HEK293 (cell line): ENCODE data around the gene MCM5.
A peak's percentile ranks its signal among the peaks of the same experiment; 100 is the strongest.

Experiments used
- CTCF ChIA-PET: fragments of 350-600 bp; formaldehyde crosslinking; extraction: SDS; loops from one replicate; lab custom pipeline; 2021; ENCODE audit warnings: antibody characterized with exemption; lab: Yijun Ruan, JAX
- POLR2A ChIA-PET: fragments of 300-600 bp; formaldehyde crosslinking; extraction: SDS; loops from one replicate; lab custom pipeline; 2020; ENCODE audit warnings: antibody characterized with exemption, inconsistent platforms; lab: Yijun Ruan, JAX
- H3K27ac ChIP-seq: fragments of 200-500 bp; sonication (Bioruptor generic); 2 replicates; pipeline ENCODE4 v1.5.1; 2014; ENCODE audit warnings: low read depth, low read length, control low read depth, inconsistent platforms; ENCODE audit errors: extremely low read depth
- H3K36me3 ChIP-seq, 2 experiments: fragments of 200-500 bp in 1 of 2; sonication (Bioruptor generic) in 1 of 2; 1 replicate in 1 of 2; 2 replicates in 1 of 2; pipeline ENCODE4 v1.5.1; 2014 to 2017; ENCODE audit warnings: inconsistent platforms in 2 of 2, low read length in 2 of 2; ENCODE audit not compliant: control insufficient read depth in 2 of 2, insufficient read depth in 1 of 2
- H3K4me1 ChIP-seq: fragments of 200-500 bp; sonication (Bioruptor generic); 2 replicates; pipeline ENCODE4 v1.5.1; 2014; ENCODE audit warnings: mild to moderate bottlenecking, low read length, inconsistent platforms; ENCODE audit not compliant: control insufficient read depth, insufficient read depth
- H3K4me3 ChIP-seq: 2 replicates; pipeline ENCODE4 v1.5.1; 2011; ENCODE audit warnings: low read depth, mild to moderate bottlenecking, control low read depth, low read length, moderate library complexity
- H3K9me3 ChIP-seq: fragments of 200-500 bp; sonication (Bioruptor generic); 2 replicates; pipeline ENCODE4 v1.5.1; 2014; ENCODE audit warnings: low read depth, low read length, inconsistent platforms; ENCODE audit not compliant: control insufficient read depth, insufficient read depth
- KLF7 ChIP-seq: fragments of 450-650 bp; formaldehyde crosslinking; IDR thresholded peaks from 2 replicates; pipeline ENCODE4 v1.5.1; 2016; ENCODE audit warnings: missing biosample characterization, missing genetic modification characterization, borderline replicate concordance
- PRDM6 ChIP-seq: fragments of 450-650 bp; formaldehyde crosslinking; IDR thresholded peaks from 2 replicates; pipeline ENCODE4 v1.5.1; 2017; ENCODE audit warnings: missing biosample characterization, missing genetic modification characterization
- SCRT2 ChIP-seq: fragments of 450-650 bp; formaldehyde crosslinking; IDR thresholded peaks from 2 replicates; pipeline ENCODE4 v1.5.1; 2016; ENCODE audit warnings: missing biosample characterization, missing genetic modification characterization
- YY2 ChIP-seq: fragments of 450-650 bp; formaldehyde crosslinking; IDR thresholded peaks from 2 replicates; pipeline ENCODE4 v1.5.1; 2016; ENCODE audit warnings: missing biosample characterization, missing genetic modification characterization
- ZNF114 ChIP-seq: fragments of 450-650 bp; formaldehyde crosslinking; IDR thresholded peaks from 2 replicates; pipeline ENCODE4 v1.5.0; 2017; ENCODE audit warnings: missing biosample characterization, missing genetic modification characterization
- ZNF175 ChIP-seq: fragments of 450-650 bp; formaldehyde crosslinking; IDR thresholded peaks from 2 replicates; pipeline ENCODE4 v1.5.1; 2016; ENCODE audit warnings: missing biosample characterization, missing genetic modification characterization
- ZNF221 ChIP-seq: fragments of 450-650 bp; formaldehyde crosslinking; IDR thresholded peaks from 2 replicates; pipeline ENCODE4 v1.5.1; 2017; ENCODE audit warnings: missing biosample characterization, missing genetic modification characterization, borderline replicate concordance
- ZNF223 ChIP-seq: fragments of 450-650 bp; formaldehyde crosslinking; IDR thresholded peaks from 2 replicates; pipeline ENCODE4 v1.5.1; 2016; ENCODE audit warnings: missing biosample characterization, missing genetic modification characterization
- ZNF37A ChIP-seq: fragments of 450-650 bp; IDR thresholded peaks from 2 replicates; pipeline ENCODE4 v1.5.1; 2018; ENCODE audit warnings: missing biosample characterization, missing genetic modification characterization
- ZNF48 ChIP-seq: fragments of 450-650 bp; formaldehyde crosslinking; IDR thresholded peaks from 2 replicates; pipeline ENCODE4 v1.5.1; 2016; ENCODE audit warnings: missing biosample characterization, missing genetic modification characterization
- ZNF530 ChIP-seq: fragments of 450-650 bp; formaldehyde crosslinking; IDR thresholded peaks from 2 replicates; pipeline ENCODE4 v1.5.1; 2016; ENCODE audit warnings: low read depth, missing biosample characterization, missing genetic modification characterization
- ZNF558 ChIP-seq: fragments of 450-650 bp; formaldehyde crosslinking; IDR thresholded peaks from 2 replicates; pipeline ENCODE4 v1.5.1; 2016; ENCODE audit warnings: missing biosample characterization, missing genetic modification characterization
- ZNF585B ChIP-seq: fragments of 450-650 bp; formaldehyde crosslinking; IDR thresholded peaks from 2 replicates; pipeline ENCODE4 v1.5.1; 2016; ENCODE audit warnings: missing biosample characterization, missing genetic modification characterization
- ZNF629 ChIP-seq: fragments of 450-650 bp; formaldehyde crosslinking; IDR thresholded peaks from 2 replicates; pipeline ENCODE4 v1.5.1; 2017; ENCODE audit warnings: missing biosample characterization, missing genetic modification characterization
- ZNF660 ChIP-seq: fragments of 450-650 bp; IDR thresholded peaks from 2 replicates; pipeline ENCODE4 v1.5.1; 2018; ENCODE audit warnings: missing biosample characterization, mild to moderate bottlenecking, missing genetic modification characterization
- ZNF768 ChIP-seq: fragments of 450-650 bp; formaldehyde crosslinking; IDR thresholded peaks from 2 replicates; pipeline ENCODE4 v1.5.1; 2018; ENCODE audit warnings: missing biosample characterization, mild to moderate bottlenecking, missing genetic modification characterization
- ZNF792 ChIP-seq: fragments of 450-650 bp; formaldehyde crosslinking; IDR thresholded peaks from 2 replicates; pipeline ENCODE4 v1.5.1; 2016; ENCODE audit warnings: missing biosample characterization, missing genetic modification characterization
- ZNF830 ChIP-seq: fragments of 450-650 bp; IDR thresholded peaks from 2 replicates; pipeline ENCODE4 v1.5.0; 2018; ENCODE audit warnings: missing biosample characterization, missing genetic modification characterization, low read depth, mild to moderate bottlenecking, moderate library complexity
- ZXDB ChIP-seq: fragments of 450-650 bp; formaldehyde crosslinking; IDR thresholded peaks from 2 replicates; pipeline ENCODE4 v1.5.1; 2016; ENCODE audit warnings: missing biosample characterization, missing genetic modification characterization
- TF ChIP-seq, protein P1 (sequence below): fragments of 450-650 bp; formaldehyde crosslinking; IDR thresholded peaks from 2 replicates; pipeline ENCODE4 v1.5.1; 2016; ENCODE audit warnings: missing biosample characterization, missing genetic modification characterization, borderline replicate concordance
- TF ChIP-seq, protein P2 (sequence below): fragments of 450-650 bp; formaldehyde crosslinking; IDR thresholded peaks from 2 replicates; pipeline ENCODE4 v1.5.1; 2016; ENCODE audit warnings: missing biosample characterization, missing genetic modification characterization, borderline replicate concordance
- TF ChIP-seq, protein P3 (sequence below): fragments of 450-650 bp; formaldehyde crosslinking; IDR thresholded peaks from 2 replicates; pipeline ENCODE4 v1.5.1; 2016; ENCODE audit warnings: missing biosample characterization, missing genetic modification characterization
- TF ChIP-seq, protein P4 (sequence below): fragments of 450-650 bp; formaldehyde crosslinking; IDR thresholded peaks from 2 replicates; pipeline ENCODE4 v1.5.1; 2016; ENCODE audit warnings: missing biosample characterization, missing genetic modification characterization

Gene MCM5

GRCh38 chr22:35401863-35402262, 1.9 kb downstream of the MCM5 start:
- Histone ChIP-seq H3K4me3 (no peak overlapping the region), H3K4me1 (peaks cover 5% of the 10 kb centered on the region), H3K27ac (no peak overlapping the region), H3K36me3 (peaks cover 35 to 61% of the 10 kb centered on the region in 2 experiments), H3K9me3 (no peaks in the 10 kb centered on the region)
- CTCF ChIA-PET: interaction anchor here (1.0 to 1.1 kb wide), 2 partner anchors 28 to 51 kb away, joined by 3 to 5 read pairs; no protein-coding TSS in a partner anchor
- POLR2A ChIA-PET: interaction anchor here (1.6 to 5.5 kb wide), 2 partner anchors 11 to 51 kb away, joined by 5 to 41 read pairs; no protein-coding TSS in a partner anchor
- TF ChIP-seq ZNF221 (tag by site-specific recombination) (no peak), ZNF660 (tag by site-specific recombination) (no peak), ZXDB (tag by site-specific recombination) (no peak), ZNF114 (tag by site-specific recombination) (no peak), ZNF175 (tag by site-specific recombination) (no peak), ZNF223 (no peak), ZNF792 (no peak), ZNF37A (tag by site-specific recombination) (no peak), ZNF830 (tag by site-specific recombination) (no peak)
- TF ChIP-seq, protein P1, sequence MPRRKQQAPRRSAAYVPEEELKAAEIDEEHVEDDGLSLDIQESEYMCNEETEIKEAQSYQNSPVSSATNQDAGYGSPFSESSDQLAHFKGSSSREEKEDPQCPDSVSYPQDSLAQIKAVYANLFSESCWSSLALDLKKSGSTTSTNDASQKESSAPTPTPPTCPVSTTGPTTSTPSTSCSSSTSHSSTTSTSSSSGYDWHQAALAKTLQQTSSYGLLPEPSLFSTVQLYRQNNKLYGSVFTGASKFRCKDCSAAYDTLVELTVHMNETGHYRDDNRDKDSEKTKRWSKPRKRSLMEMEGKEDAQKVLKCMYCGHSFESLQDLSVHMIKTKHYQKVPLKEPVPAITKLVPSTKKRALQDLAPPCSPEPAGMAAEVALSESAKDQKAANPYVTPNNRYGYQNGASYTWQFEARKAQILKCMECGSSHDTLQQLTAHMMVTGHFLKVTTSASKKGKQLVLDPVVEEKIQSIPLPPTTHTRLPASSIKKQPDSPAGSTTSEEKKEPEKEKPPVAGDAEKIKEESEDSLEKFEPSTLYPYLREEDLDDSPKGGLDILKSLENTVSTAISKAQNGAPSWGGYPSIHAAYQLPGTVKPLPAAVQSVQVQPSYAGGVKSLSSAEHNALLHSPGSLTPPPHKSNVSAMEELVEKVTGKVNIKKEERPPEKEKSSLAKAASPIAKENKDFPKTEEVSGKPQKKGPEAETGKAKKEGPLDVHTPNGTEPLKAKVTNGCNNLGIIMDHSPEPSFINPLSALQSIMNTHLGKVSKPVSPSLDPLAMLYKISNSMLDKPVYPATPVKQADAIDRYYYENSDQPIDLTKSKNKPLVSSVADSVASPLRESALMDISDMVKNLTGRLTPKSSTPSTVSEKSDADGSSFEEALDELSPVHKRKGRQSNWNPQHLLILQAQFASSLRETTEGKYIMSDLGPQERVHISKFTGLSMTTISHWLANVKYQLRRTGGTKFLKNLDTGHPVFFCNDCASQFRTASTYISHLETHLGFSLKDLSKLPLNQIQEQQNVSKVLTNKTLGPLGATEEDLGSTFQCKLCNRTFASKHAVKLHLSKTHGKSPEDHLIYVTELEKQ (tag by site-specific recombination): no peak

- POLR2A ChIA-PET: interaction anchor here (1.1 to 5.5 kb wide), 4 partner anchors 9 to 23 kb away, joined by 3 to 41 read pairs (median 4); partner anchors contain the start of gene HMOX1
- H3K36me3 ChIP-seq: peaks cover 42 to 76% of the 10 kb centered on the region in 2 experiments
- H3K27ac ChIP-seq: no peak overlapping the region
- H3K9me3 ChIP-seq: no peaks in the 10 kb centered on the region
- H3K4me3 ChIP-seq: no peak overlapping the region
- TF ChIP-seq, protein P2, sequence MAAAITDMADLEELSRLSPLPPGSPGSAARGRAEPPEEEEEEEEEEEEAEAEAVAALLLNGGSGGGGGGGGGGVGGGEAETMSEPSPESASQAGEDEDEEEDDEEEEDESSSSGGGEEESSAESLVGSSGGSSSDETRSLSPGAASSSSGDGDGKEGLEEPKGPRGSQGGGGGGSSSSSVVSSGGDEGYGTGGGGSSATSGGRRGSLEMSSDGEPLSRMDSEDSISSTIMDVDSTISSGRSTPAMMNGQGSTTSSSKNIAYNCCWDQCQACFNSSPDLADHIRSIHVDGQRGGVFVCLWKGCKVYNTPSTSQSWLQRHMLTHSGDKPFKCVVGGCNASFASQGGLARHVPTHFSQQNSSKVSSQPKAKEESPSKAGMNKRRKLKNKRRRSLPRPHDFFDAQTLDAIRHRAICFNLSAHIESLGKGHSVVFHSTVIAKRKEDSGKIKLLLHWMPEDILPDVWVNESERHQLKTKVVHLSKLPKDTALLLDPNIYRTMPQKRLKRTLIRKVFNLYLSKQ (tag by site-specific recombination): no peak
- no peak for TF ChIP-seq ZNF530
- 0 out of 2 replicates have a peak, but pooled peaks have one; percentile 34 for TF ChIP-seq ZNF768 (tag by site-specific recombination)
- H3K4me1 ChIP-seq: no peaks in the 10 kb centered on the region
- CTCF ChIA-PET: interaction anchor here (0.5 to 2.5 kb wide), 5 partner anchors 23 to 663 kb away, joined by 3 to 7 read pairs (median 5); no protein-coding TSS in a partner anchor
Measured at GRCh38 chr22:35403356-35403755, 3.4 kb downstream of the MCM5 start.

- no peak overlapping the region for H3K4me3 ChIP-seq
- TF ChIP-seq ZNF558 (tag by site-specific recombination) (no peak), PRDM6 (no peak), YY2 (tag by site-specific recombination) (no peak), SCRT2 (no peak), ZNF48 (tag by site-specific recombination) (no peak), ZNF585B (tag by site-specific recombination) (no peak), ZNF629 (tag by site-specific recombination) (no peak), ZNF221 (tag by site-specific recombination) (no peak), KLF7 (tag by site-specific recombination) (no peak)
- TF ChIP-seq, protein P3, sequence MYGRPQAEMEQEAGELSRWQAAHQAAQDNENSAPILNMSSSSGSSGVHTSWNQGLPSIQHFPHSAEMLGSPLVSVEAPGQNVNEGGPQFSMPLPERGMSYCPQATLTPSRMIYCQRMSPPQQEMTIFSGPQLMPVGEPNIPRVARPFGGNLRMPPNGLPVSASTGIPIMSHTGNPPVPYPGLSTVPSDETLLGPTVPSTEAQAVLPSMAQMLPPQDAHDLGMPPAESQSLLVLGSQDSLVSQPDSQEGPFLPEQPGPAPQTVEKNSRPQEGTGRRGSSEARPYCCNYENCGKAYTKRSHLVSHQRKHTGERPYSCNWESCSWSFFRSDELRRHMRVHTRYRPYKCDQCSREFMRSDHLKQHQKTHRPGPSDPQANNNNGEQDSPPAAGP: no peak
- TF ChIP-seq, protein P4, sequence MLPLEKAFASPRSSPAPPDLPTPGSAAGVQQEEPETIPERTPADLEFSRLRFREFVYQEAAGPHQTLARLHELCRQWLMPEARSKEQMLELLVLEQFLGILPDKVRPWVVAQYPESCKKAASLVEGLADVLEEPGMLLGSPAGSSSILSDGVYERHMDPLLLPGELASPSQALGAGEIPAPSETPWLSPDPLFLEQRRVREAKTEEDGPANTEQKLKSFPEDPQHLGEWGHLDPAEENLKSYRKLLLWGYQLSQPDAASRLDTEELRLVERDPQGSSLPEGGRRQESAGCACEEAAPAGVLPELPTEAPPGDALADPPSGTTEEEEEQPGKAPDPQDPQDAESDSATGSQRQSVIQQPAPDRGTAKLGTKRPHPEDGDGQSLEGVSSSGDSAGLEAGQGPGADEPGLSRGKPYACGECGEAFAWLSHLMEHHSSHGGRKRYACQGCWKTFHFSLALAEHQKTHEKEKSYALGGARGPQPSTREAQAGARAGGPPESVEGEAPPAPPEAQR: no peak
Measured at GRCh38 chr22:35404176-35404575, 4.2 kb downstream of the MCM5 start.

More at GRCh38 chr22:35404176-35404575, 4.2 kb downstream of the MCM5 start:
- Histone ChIP-seq H3K9me3 (no peaks in the 10 kb centered on the region), H3K4me1 (no peaks in the 10 kb centered on the region), H3K27ac (no peak overlapping the region), H3K36me3 (peaks cover 47 to 84% of the 10 kb centered on the region in 2 experiments)
- POLR2A ChIA-PET: interaction anchor here (0.6 to 5.5 kb wide), 3 partner anchors 9 to 53 kb away, joined by 3 to 41 read pairs (median 3); partner anchors contain the start of gene HMOX1
- CTCF ChIA-PET: interaction anchor here (0.5 to 2.5 kb wide), 3 partner anchors 26 to 53 kb away, joined by 3 to 7 read pairs (median 6); no protein-coding TSS in a partner anchor
